Vagina (tissue), 2 donors: ENCODE data around the gene SUGCT. TPM values are rescaled to one million over a fixed set of nuclear protein-coding genes. Genes with fewer than 3 reads are reported as not detected.

Source experiments
- DNase-seq, 2 donors: peaks; one replicate each; pipeline ENCODE4 v3.0.0-alpha.2; 2017; ENCODE audit errors: extremely low spot score in 2 of 2
- H3K27ac ChIP-seq: fragments of 200-600 bp; sonication (generic); one replicate; pipeline ENCODE4 v1.5.1; 2019
- H3K27me3 ChIP-seq: fragments of 200-600 bp; sonication (generic); one replicate; pipeline ENCODE4 v1.5.1; 2019
- H3K36me3 ChIP-seq, 2 donors: fragments of 200-600 bp; sonication (generic); one replicate each; pipeline ENCODE4 v1.5.1; 2017 to 2019
- H3K4me1 ChIP-seq: fragments of 200-600 bp; sonication (generic); one replicate; pipeline ENCODE4 v1.5.1; 2019
- H3K4me3 ChIP-seq, 2 donors: fragments of 200-600 bp; sonication (generic); 1 replicate in 1 of 2; 2 replicates in 1 of 2; pipeline ENCODE4 v1.5.1; 2016 to 2019
- H3K9me3 ChIP-seq: fragments of 200-600 bp; sonication (generic); one replicate; pipeline ENCODE4 v1.5.1; 2019
- CTCF ChIP-seq, 3 experiments: fragments of 450-650 bp in 2 of 3; fragments of 200-600 bp in 1 of 3; sonication (generic) in 1 of 3; IDR thresholded peaks; one replicate each; pipeline ENCODE4 v1.5.1; 2017 to 2019; ENCODE audit warnings: antibody characterized with exemption in 3 of 3, mild to moderate bottlenecking in 2 of 3, moderate library complexity in 2 of 3
- POLR2A ChIP-seq, 2 donors: fragments of 450-650 bp; IDR thresholded peaks; one replicate each; pipeline ENCODE4 v1.6.1; 2017; ENCODE audit warnings: antibody characterized with exemption in 2 of 2, mild to moderate bottlenecking in 2 of 2, moderate library complexity in 2 of 2
- POLR2AphosphoS5 ChIP-seq, 2 donors: sonication (generic); formaldehyde crosslinking; IDR thresholded peaks; one replicate each; pipeline ENCODE4 v1.9.0; 2017; ENCODE audit warnings: antibody characterized with exemption in 2 of 2, mild to moderate bottlenecking in 2 of 2, low read depth in 1 of 2; ENCODE audit not compliant: insufficient read depth in 1 of 2
- intact Hi-C: fragments of 100-400 bp; cut with DNase I; formaldehyde crosslinking; loops from one replicate; pipeline ENCODE4 v1.15.1; 2023
- total RNA-seq: library from RNA; depleted of rRNA; stranded (reverse); fragments of >200 nt; gene quantifications from one replicate; pipeline ENCODE4 v1.2.3, GENCODE V29; 2016

SUGCT gene
- total RNA-seq, 1 donor from 2014 or later: 2.2 TPM

- intact Hi-C loops: no loop called here
- Histone ChIP-seq H3K4me3 (no peak overlapping the region), H3K36me3 (no peaks in the 10 kb centered on the region), H3K27ac (no peak overlapping the region), H3K27me3 (no peaks in the 10 kb centered on the region), H3K9me3 (no peaks in the 10 kb centered on the region), H3K4me1 (no peaks in the 10 kb centered on the region)
- DNase-seq: no peak
- no peak for TF ChIP-seq CTCF (IDR thresholded peaks at IDR 0.05)
- no peak for TF ChIP-seq POLR2A (IDR thresholded peaks at IDR 0.05)
- no peak for TF ChIP-seq POLR2AphosphoS5 (IDR thresholded peaks at IDR 0.05; ENCODE audit: insufficient read depth in 1 of 2, low read depth in 1 of 2)
These were observed 284.2 kb downstream of the SUGCT start for GRCh38 chr7:40418983-40419382.

GRCh38 chr7:40419806-40420205, 285.0 kb downstream of the SUGCT start:
- Histone ChIP-seq H3K9me3 (no peaks in the 10 kb centered on the region), H3K27me3 (no peaks in the 10 kb centered on the region), H3K4me1 (no peaks in the 10 kb centered on the region), H3K36me3 (no peaks in the 10 kb centered on the region), H3K27ac (no peak overlapping the region), H3K4me3 (no peak overlapping the region)
- intact Hi-C loops: no loop called here
- no peak for DNase-seq
- TF ChIP-seq CTCF (IDR thresholded peaks at IDR 0.05): no peak
- no peak for TF ChIP-seq POLR2A (IDR thresholded peaks at IDR 0.05)
- TF ChIP-seq POLR2AphosphoS5 (IDR thresholded peaks at IDR 0.05; ENCODE audit: insufficient read depth in 1 of 2, low read depth in 1 of 2): no peak

- DNase-seq: no peak
- intact Hi-C loops: no loop called here
- Histone ChIP-seq H3K27ac (no peak overlapping the region), H3K4me3 (no peak overlapping the region), H3K4me1 (no peaks in the 10 kb centered on the region), H3K36me3 (no peaks in the 10 kb centered on the region), H3K9me3 (no peaks in the 10 kb centered on the region), H3K27me3 (no peaks in the 10 kb centered on the region)
- TF ChIP-seq POLR2AphosphoS5 (IDR thresholded peaks at IDR 0.05; ENCODE audit: insufficient read depth in 1 of 2, low read depth in 1 of 2) (no peak), CTCF (IDR thresholded peaks at IDR 0.05) (no peak), POLR2A (IDR thresholded peaks at IDR 0.05) (no peak)
These were observed 286.6 kb downstream of the SUGCT start for GRCh38 chr7:40421433-40421832.

- no peak overlapping the region for H3K27ac ChIP-seq
- DNase-seq: no peak
- no peak overlapping the region for H3K4me3 ChIP-seq
- no peaks in the 10 kb centered on the region for H3K27me3 ChIP-seq
- TF ChIP-seq CTCF (IDR thresholded peaks at IDR 0.05) (no peak), POLR2A (IDR thresholded peaks at IDR 0.05) (no peak), POLR2AphosphoS5 (IDR thresholded peaks at IDR 0.05; ENCODE audit: insufficient read depth in 1 of 2, low read depth in 1 of 2) (no peak)
- no peaks in the 10 kb centered on the region for H3K36me3 ChIP-seq
- H3K4me1 ChIP-seq: no peaks in the 10 kb centered on the region
- intact Hi-C loops: no loop called here
- H3K9me3 ChIP-seq: no peaks in the 10 kb centered on the region
These were observed 290.9 kb downstream of the SUGCT start for GRCh38 chr7:40425696-40426095.

- no peak for DNase-seq
- TF ChIP-seq POLR2A (IDR thresholded peaks at IDR 0.05): no peak
- TF ChIP-seq CTCF (IDR thresholded peaks at IDR 0.05): no peak
- TF ChIP-seq POLR2AphosphoS5 (IDR thresholded peaks at IDR 0.05; ENCODE audit: insufficient read depth in 1 of 2, low read depth in 1 of 2): no peak
- intact Hi-C loops: no loop called here
These were observed 293.6 kb downstream of the SUGCT start for GRCh38 chr7:40428421-40428820.

More at GRCh38 chr7:40428421-40428820, 293.6 kb downstream of the SUGCT start:
- no peak overlapping the region for H3K4me3 ChIP-seq
- H3K4me1 ChIP-seq: no peaks in the 10 kb centered on the region
- no peaks in the 10 kb centered on the region for H3K9me3 ChIP-seq
- no peak overlapping the region for H3K27ac ChIP-seq
- H3K27me3 ChIP-seq: no peaks in the 10 kb centered on the region
- no peaks in the 10 kb centered on the region for H3K36me3 ChIP-seq
